ENCODE data around the gene KBTBD13. TPM values are rescaled to one million over a fixed set of nuclear protein-coding genes. Genes with fewer than 3 reads are reported as not detected.

KBTBD13 gene
- total and polyA plus RNA-seq, 8 donors, result 0.18 TPM; not detected in 7

- TF ChIP-seq POLR2A (IDR thresholded peaks at IDR 0.05), result no peak
- TF ChIP-seq CTCF (IDR thresholded peaks at IDR 0.05), result no peak
- TF ChIP-seq POLR2AphosphoS5 (IDR thresholded peaks at IDR 0.05), result no peak
- TF ChIP-seq EP300 (IDR thresholded peaks at IDR 0.05), result no peak
- intact Hi-C loops (cut with DNase I; ENCODE audit: low total_unique reads), result no loop called here
- H3K4me3 ChIP-seq, result no peak overlapping the region
- WGBS, 5 donors, result 41 to 60% (median 47%) methylated on average over 4 of the region's 4 CpGs
- peaks cover 12 to 36% (median 21%) of the 10 kb centered on the region in 4 donors for H3K4me1 ChIP-seq
- H3K36me3 ChIP-seq, result peaks cover 0 to 7% (median 4%) of the 10 kb centered on the region in 4 donors
- H3K27ac ChIP-seq, result peak overlapping the region in 1 of 5 donors; percentile 18
- no peaks in the 10 kb centered on the region for H3K27me3 ChIP-seq
- DNase-seq, result no peak
- H3K9me3 ChIP-seq, result no peaks in the 10 kb centered on the region
Measured at GRCh38 chr15:65050270-65050669, 26.3 kb upstream of the KBTBD13 start.

- WGBS, 5 donors, result 60 to 86% (median 80%) methylated on average over 2 of the region's 2 CpGs
- Histone ChIP-seq H3K4me1 (peaks cover 9 to 42% (median 21%) of the 10 kb centered on the region in 4 donors), H3K4me3 (no peak overlapping the region), H3K27ac (no peak overlapping the region), H3K36me3 (peaks cover 0 to 7% (median 4%) of the 10 kb centered on the region in 4 donors), H3K9me3 (no peaks in the 10 kb centered on the region), H3K27me3 (no peaks in the 10 kb centered on the region)
- no peak for TF ChIP-seq POLR2A (IDR thresholded peaks at IDR 0.05)
- no peak for TF ChIP-seq CTCF (IDR thresholded peaks at IDR 0.05)
- no peak for TF ChIP-seq EP300 (IDR thresholded peaks at IDR 0.05)
- no peak for TF ChIP-seq POLR2AphosphoS5 (IDR thresholded peaks at IDR 0.05)
- intact Hi-C loops (cut with DNase I; ENCODE audit: low total_unique reads), result no loop called here
- no peak for DNase-seq
Measured at GRCh38 chr15:65051266-65051665, 25.3 kb upstream of the KBTBD13 start.

GRCh38 chr15:65052956-65053355, 23.6 kb upstream of the KBTBD13 start:
- H3K36me3 ChIP-seq, result peaks cover 0 to 15% (median 4%) of the 10 kb centered on the region in 4 donors
- no peaks in the 10 kb centered on the region for H3K9me3 ChIP-seq
- no peak overlapping the region for H3K27ac ChIP-seq
- H3K4me3 ChIP-seq, result no peak overlapping the region
- intact Hi-C loops (cut with DNase I; ENCODE audit: low total_unique reads), result no loop called here
- 76 to 91% (median 90%) methylated on average over 2 of the region's 2 CpGs for WGBS, 5 donors
- TF ChIP-seq EP300 (IDR thresholded peaks at IDR 0.05) (no peak), POLR2A (IDR thresholded peaks at IDR 0.05) (no peak), POLR2AphosphoS5 (IDR thresholded peaks at IDR 0.05) (no peak), CTCF (IDR thresholded peaks at IDR 0.05) (no peak)
- DNase-seq, result no peak
- no peaks in the 10 kb centered on the region for H3K27me3 ChIP-seq
- H3K4me1 ChIP-seq, result peaks cover 9 to 58% (median 21%) of the 10 kb centered on the region in 4 donors

DNA sequence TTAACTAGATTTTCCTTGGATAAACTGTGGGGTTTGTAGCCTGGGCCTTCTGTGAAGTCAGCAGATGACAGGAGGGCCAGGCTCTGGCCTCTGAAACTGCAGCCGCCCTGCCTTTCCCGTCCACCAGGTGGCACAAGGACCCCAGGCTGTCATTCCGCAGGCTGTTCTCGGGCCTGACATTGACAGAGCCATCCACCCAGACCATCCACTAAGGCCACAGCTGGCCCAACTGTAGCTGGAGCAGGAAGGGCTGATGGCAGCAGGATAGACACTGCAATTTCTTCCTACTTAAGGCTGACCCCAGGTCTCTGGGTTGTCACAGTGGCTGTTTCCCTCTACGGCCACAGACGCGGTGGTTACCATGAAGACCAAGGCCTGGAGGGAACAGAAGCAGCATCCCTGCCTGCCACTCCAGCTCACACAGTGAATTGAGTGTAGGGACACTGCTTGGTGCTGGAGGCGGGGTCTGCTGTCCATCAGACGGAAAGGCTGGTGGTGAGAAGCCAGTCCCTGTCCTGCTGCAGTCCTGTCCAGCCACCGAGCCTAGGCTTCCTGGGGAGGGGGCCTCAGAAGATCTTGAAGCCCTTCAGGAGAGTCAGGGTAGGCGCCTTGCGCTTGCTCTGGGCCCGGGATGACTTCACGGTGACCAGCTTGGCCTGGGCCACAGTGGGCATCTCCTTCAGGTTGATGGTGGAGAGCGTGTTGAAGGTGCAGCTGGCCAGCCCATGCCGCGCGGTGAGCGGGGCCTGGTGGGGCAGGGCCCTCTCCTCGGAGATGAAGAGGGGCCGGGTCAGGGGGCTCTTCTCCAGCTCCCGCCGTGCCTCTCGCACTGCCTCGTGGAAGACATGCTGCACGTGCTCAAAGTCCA, 22.0 kb upstream of the KBTBD13 start:
- H3K27ac ChIP-seq, result peak overlapping the region in 1 of 5 donors; percentile 18
- peaks cover 8 to 46% (median 16%) of the 10 kb centered on the region in 4 donors for H3K4me1 ChIP-seq
- H3K27me3 ChIP-seq, result no peaks in the 10 kb centered on the region
- 55 to 72% (median 70%) methylated on average over 10 to 26 of the region's 26 CpGs for WGBS, 5 donors
- H3K9me3 ChIP-seq, result no peaks in the 10 kb centered on the region
- intact Hi-C loops (cut with DNase I; ENCODE audit: low total_unique reads), result no loop called here
- DNase-seq, result peak; percentile 80 to 90
- H3K36me3 ChIP-seq, result peaks cover 0 to 30% (median 7%) of the 10 kb centered on the region in 4 donors
- H3K4me3 ChIP-seq, result no peak overlapping the region
- TF ChIP-seq EP300 (IDR thresholded peaks at IDR 0.05), result no peak
- peak in 5 of 7 experiments; percentile 81 to 94 (median 89) for TF ChIP-seq CTCF (IDR thresholded peaks at IDR 0.05)
- TF ChIP-seq POLR2A (IDR thresholded peaks at IDR 0.05), result no peak
- TF ChIP-seq POLR2AphosphoS5 (IDR thresholded peaks at IDR 0.05), result peak in 1 of 3 donors; percentile 64
